SK-N-SH (cell line): ENCODE data around the gene AGAP1. TPM values are rescaled to one million over a fixed set of nuclear protein-coding genes. Genes with fewer than 3 reads are reported as not detected.

Experiments
- CTCF ChIA-PET: fragments of 300-600, 350-600 bp; formaldehyde crosslinking; extraction: SDS; loops from one replicate; lab custom pipeline; 2021; lab: Yijun Ruan, JAX
- POLR2A ChIA-PET: fragments of 350-600 bp; sonication (Branson Sonifier 250); formaldehyde crosslinking; extraction: SDS; loops from one replicate; lab custom pipeline; 2020; ENCODE audit warnings: antibody characterized with exemption, inconsistent platforms; lab: Yijun Ruan, JAX
- DNase-seq: peaks from one replicate; pipeline ENCODE4 v3.0.0; 2012
- H2AFZ ChIP-seq: fragments of 200-600 bp; sonication (generic); 2 replicates; pipeline ENCODE4 v1.8.1; 2016; ENCODE audit warnings: antibody characterized with exemption, mild to moderate bottlenecking, low read depth
- H3F3A ChIP-seq: fragments of 200-600 bp; sonication (generic); replicated peaks from 2 replicates; pipeline ENCODE3; 2016; ENCODE audit warnings: antibody characterized with exemption, mild to moderate bottlenecking; ENCODE audit not compliant: insufficient read depth
- H3K27ac ChIP-seq, 2 experiments: fragments of 200-500 bp in 1 of 2; fragments of 200-600 bp in 1 of 2; sonication (Bioruptor generic) in 1 of 2; sonication (generic), shearing (Covaris generic) in 1 of 2; 2 replicates each; pipeline versions ENCODE4 v1.5.1 to v1.6.1; 2014 to 2016; ENCODE audit warnings: low read depth in 2 of 2, inconsistent platforms in 1 of 2, low read length in 1 of 2, mild to moderate bottlenecking in 1 of 2, mixed read lengths in 1 of 2
- H3K27me3 ChIP-seq: fragments of 200-600 bp; sonication (generic), shearing (Covaris generic); 2 replicates; pipeline ENCODE4 v1.6.1; 2016; ENCODE audit warnings: mixed run types; ENCODE audit not compliant: insufficient read depth
- H3K36me3 ChIP-seq, 2 experiments: fragments of 200-500 bp in 1 of 2; fragments of 200-600 bp in 1 of 2; sonication (Bioruptor generic) in 1 of 2; sonication (generic) in 1 of 2; replicated peaks in 1 of 2; 2 replicates each; pipeline versions ENCODE3 to v1.5.1; 2014 to 2016; ENCODE audit warnings: low read length in 1 of 2, mild to moderate bottlenecking in 1 of 2; ENCODE audit not compliant: insufficient read depth in 2 of 2, control insufficient read depth in 1 of 2
- H3K4me1 ChIP-seq, 2 experiments: fragments of 200-500 bp in 1 of 2; fragments of 200-600 bp in 1 of 2; sonication (Bioruptor generic) in 1 of 2; sonication (generic), shearing (Covaris generic) in 1 of 2; 2 replicates each; pipeline versions ENCODE4 v1.5.1 to v1.6.1; 2014 to 2016; ENCODE audit warnings: low read depth in 1 of 2, low read length in 1 of 2, mixed run types in 1 of 2; ENCODE audit not compliant: insufficient read depth in 2 of 2, control insufficient read depth in 1 of 2
- H3K4me2 ChIP-seq: fragments of 200-600 bp; sonication (generic), shearing (Covaris generic); 2 replicates; pipeline ENCODE4 v1.6.1; 2017; ENCODE audit warnings: mixed run types
- H3K4me3 ChIP-seq, 2 experiments: fragments of 200-500 bp in 1 of 2; fragments of 200-600 bp in 1 of 2; sonication (Bioruptor generic) in 1 of 2; sonication (generic), shearing (Covaris generic) in 1 of 2; 2 replicates each; pipeline versions ENCODE4 v1.5.1 to v1.8.1; 2014 to 2016; ENCODE audit warnings: low read depth in 2 of 2, inconsistent platforms in 1 of 2, low read length in 1 of 2, mild to moderate bottlenecking in 1 of 2, mixed read lengths in 1 of 2, moderate library complexity in 1 of 2
- H3K79me2 ChIP-seq: fragments of 200-600 bp; sonication (generic); 2 replicates; pipeline ENCODE4 v1.8.1; 2017; ENCODE audit warnings: mild to moderate bottlenecking; ENCODE audit not compliant: insufficient read depth
- H3K9ac ChIP-seq: fragments of 200-600 bp; sonication (generic); 2 replicates; pipeline ENCODE4 v1.6.1; 2017; ENCODE audit warnings: mixed run types
- H3K9me2 ChIP-seq: fragments of 200-600 bp; sonication (generic); 2 replicates; pipeline ENCODE4 v1.6.1; 2017; ENCODE audit warnings: mixed run types
- H3K9me3 ChIP-seq: fragments of 200-600 bp; sonication (generic); 2 replicates; pipeline ENCODE4 v1.6.1; 2017; ENCODE audit warnings: mixed run types, mild to moderate bottlenecking, moderate library complexity
- H4K20me1 ChIP-seq: fragments of 200-600 bp; sonication (generic); 2 replicates; pipeline ENCODE4 v1.6.1; 2017; ENCODE audit warnings: mild to moderate bottlenecking, mixed run types; ENCODE audit not compliant: insufficient read depth
- EP300 ChIP-seq, 2 experiments: IDR thresholded peaks; 2 replicates each; pipeline versions ENCODE4 v1.4.0 to v1.6.1; 2012; ENCODE audit warnings: borderline replicate concordance in 1 of 2, low read depth in 1 of 2, low read length in 1 of 2
- EZH2phosphoT487 ChIP-seq: fragments of 200-600 bp; sonication (generic); IDR thresholded peaks from 2 replicates; pipeline ENCODE4 v1.6.1; 2017; ENCODE audit warnings: low read depth, mixed run types, mild to moderate bottlenecking, antibody characterized with exemption, moderate library complexity, borderline replicate concordance
- FOSL2 ChIP-seq: IDR thresholded peaks from 2 replicates; pipeline ENCODE4 v1.4.0; 2012; ENCODE audit warnings: low read depth, mild to moderate bottlenecking, moderate library complexity, borderline replicate concordance
- FOXM1 ChIP-seq: IDR thresholded peaks from 2 replicates; pipeline ENCODE4 v1.4.0; 2012; ENCODE audit warnings: low read depth, mild to moderate bottlenecking
- GABPA ChIP-seq: IDR thresholded peaks from 2 replicates; pipeline ENCODE4 v1.4.0; 2012; ENCODE audit warnings: low read depth, mild to moderate bottlenecking
- JUND ChIP-seq: IDR thresholded peaks from 2 replicates; pipeline ENCODE4 v1.4.0; 2012
- MEF2A ChIP-seq: IDR thresholded peaks from 2 replicates; pipeline ENCODE4 v1.4.0; 2012; ENCODE audit warnings: low read depth, borderline replicate concordance
- NFIC ChIP-seq: IDR thresholded peaks from 2 replicates; pipeline ENCODE4 v1.4.0; 2012; ENCODE audit warnings: borderline replicate concordance
- RCOR1 ChIP-seq: fragments of 150-350 bp; IDR thresholded peaks from 2 replicates; pipeline ENCODE4 v1.6.1; 2017; ENCODE audit warnings: antibody characterized with exemption, low read length
- SIN3A ChIP-seq: IDR thresholded peaks from 2 replicates; pipeline ENCODE4 v1.6.1; 2012; ENCODE audit warnings: low read depth, mild to moderate bottlenecking, low read length, moderate library complexity, borderline replicate concordance
- TAF1 ChIP-seq: IDR thresholded peaks from 2 replicates; pipeline ENCODE4 v1.6.1; 2012; ENCODE audit warnings: low read depth, mild to moderate bottlenecking, low read length, moderate library complexity, borderline replicate concordance
- YY1 ChIP-seq: IDR thresholded peaks from 2 replicates; pipeline ENCODE4 v1.4.0; 2012; ENCODE audit warnings: low read depth, mild to moderate bottlenecking
- WGBS: methylation state at CpG from one replicate; pipeline ENCODE4 v1.1.6; 2017; ENCODE audit warnings: low lambda C conversion rate; 5-methylcytosine and 5-hydroxymethylcytosine counted together
- polyA plus RNA-seq, 3 experiments: library from polyadenylated mRNA; depleted of rRNA; stranded (reverse); fragments of >200 nt; gene quantifications; 2 replicates each; pipeline ENCODE4 v1.2.3, GENCODE V29; 2012
- TF ChIP-seq, protein P1 (sequence below): fragments of 150-350 bp; IDR thresholded peaks from 2 replicates; pipeline ENCODE4 v1.6.1; 2017; ENCODE audit warnings: antibody characterized with exemption, low read length, low read depth, borderline replicate concordance
- TF ChIP-seq, protein P2 (sequence below): IDR thresholded peaks from 2 replicates; pipeline ENCODE4 v1.6.1; 2012; ENCODE audit warnings: mild to moderate bottlenecking, low read depth, low read length, moderate library complexity
- TF ChIP-seq, protein P3 (sequence below): fragments of 200-600 bp; sonication (generic); IDR thresholded peaks from 2 replicates; pipeline ENCODE4 v1.6.1; 2017; ENCODE audit warnings: antibody characterized with exemption, mild to moderate bottlenecking, moderate library complexity
- TF ChIP-seq, protein P4 (sequence below): IDR thresholded peaks from 2 replicates; pipeline ENCODE4 v1.4.0; 2012; ENCODE audit warnings: low read depth, borderline replicate concordance
- TF ChIP-seq, protein P5 (sequence below): IDR thresholded peaks from 2 replicates; pipeline ENCODE4 v1.4.0; 2012; ENCODE audit warnings: low read depth, borderline replicate concordance

The AGAP1 gene
- polyA plus RNA-seq, 1 of the 3 experiments (the other 2 are of a cell fraction): 8.8 TPM

DNA sequence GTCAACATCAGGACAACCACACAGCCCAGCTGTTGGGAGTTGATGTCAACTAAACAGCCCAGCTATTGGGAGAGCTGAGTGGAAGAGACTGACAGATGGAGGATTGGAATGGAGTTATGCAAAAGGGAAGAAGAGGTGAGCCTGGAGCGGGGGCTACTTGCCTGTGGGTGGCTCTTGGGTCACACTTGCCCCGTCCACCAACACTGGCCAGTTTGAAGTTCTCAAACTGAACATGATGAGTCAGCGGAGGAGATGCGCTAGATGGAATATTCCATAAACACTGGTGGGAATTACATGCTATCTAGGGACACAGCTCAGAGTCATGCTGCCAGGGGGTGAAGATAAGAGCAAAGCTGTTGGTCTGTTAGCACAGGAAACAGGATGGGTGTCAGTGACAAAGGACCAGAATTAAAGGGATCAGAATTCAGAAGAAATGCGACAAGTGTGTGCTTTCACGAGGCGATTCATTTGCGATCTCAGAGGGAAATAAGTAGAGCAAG, 33.2 kb upstream of the AGAP1 start:
- H2AFZ ChIP-seq: no peak overlapping the region
- H3K9ac ChIP-seq: no peak overlapping the region
- no peaks in the 10 kb centered on the region for H3K79me2 ChIP-seq
- TF ChIP-seq NFIC (no peak), GABPA (no peak), MEF2A (no peak), JUND (no peak), FOSL2 (no peak), EP300 (IDR thresholded peaks at IDR 0.05; ENCODE audit: borderline replicate concordance in 1 of 2, low read depth in 1 of 2, low read length in 1 of 2) (no peak), EZH2phosphoT487 (no peak), YY1 (no peak), TAF1 (no peak), SIN3A (no peak), RCOR1 (no peak), FOXM1 (no peak)
- TF ChIP-seq, protein P1, sequence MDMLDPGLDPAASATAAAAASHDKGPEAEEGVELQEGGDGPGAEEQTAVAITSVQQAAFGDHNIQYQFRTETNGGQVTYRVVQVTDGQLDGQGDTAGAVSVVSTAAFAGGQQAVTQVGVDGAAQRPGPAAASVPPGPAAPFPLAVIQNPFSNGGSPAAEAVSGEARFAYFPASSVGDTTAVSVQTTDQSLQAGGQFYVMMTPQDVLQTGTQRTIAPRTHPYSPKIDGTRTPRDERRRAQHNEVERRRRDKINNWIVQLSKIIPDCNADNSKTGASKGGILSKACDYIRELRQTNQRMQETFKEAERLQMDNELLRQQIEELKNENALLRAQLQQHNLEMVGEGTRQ: no peak
- TF ChIP-seq, protein P2, sequence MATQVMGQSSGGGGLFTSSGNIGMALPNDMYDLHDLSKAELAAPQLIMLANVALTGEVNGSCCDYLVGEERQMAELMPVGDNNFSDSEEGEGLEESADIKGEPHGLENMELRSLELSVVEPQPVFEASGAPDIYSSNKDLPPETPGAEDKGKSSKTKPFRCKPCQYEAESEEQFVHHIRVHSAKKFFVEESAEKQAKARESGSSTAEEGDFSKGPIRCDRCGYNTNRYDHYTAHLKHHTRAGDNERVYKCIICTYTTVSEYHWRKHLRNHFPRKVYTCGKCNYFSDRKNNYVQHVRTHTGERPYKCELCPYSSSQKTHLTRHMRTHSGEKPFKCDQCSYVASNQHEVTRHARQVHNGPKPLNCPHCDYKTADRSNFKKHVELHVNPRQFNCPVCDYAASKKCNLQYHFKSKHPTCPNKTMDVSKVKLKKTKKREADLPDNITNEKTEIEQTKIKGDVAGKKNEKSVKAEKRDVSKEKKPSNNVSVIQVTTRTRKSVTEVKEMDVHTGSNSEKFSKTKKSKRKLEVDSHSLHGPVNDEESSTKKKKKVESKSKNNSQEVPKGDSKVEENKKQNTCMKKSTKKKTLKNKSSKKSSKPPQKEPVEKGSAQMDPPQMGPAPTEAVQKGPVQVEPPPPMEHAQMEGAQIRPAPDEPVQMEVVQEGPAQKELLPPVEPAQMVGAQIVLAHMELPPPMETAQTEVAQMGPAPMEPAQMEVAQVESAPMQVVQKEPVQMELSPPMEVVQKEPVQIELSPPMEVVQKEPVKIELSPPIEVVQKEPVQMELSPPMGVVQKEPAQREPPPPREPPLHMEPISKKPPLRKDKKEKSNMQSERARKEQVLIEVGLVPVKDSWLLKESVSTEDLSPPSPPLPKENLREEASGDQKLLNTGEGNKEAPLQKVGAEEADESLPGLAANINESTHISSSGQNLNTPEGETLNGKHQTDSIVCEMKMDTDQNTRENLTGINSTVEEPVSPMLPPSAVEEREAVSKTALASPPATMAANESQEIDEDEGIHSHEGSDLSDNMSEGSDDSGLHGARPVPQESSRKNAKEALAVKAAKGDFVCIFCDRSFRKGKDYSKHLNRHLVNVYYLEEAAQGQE: no peak
- TF ChIP-seq, protein P3, sequence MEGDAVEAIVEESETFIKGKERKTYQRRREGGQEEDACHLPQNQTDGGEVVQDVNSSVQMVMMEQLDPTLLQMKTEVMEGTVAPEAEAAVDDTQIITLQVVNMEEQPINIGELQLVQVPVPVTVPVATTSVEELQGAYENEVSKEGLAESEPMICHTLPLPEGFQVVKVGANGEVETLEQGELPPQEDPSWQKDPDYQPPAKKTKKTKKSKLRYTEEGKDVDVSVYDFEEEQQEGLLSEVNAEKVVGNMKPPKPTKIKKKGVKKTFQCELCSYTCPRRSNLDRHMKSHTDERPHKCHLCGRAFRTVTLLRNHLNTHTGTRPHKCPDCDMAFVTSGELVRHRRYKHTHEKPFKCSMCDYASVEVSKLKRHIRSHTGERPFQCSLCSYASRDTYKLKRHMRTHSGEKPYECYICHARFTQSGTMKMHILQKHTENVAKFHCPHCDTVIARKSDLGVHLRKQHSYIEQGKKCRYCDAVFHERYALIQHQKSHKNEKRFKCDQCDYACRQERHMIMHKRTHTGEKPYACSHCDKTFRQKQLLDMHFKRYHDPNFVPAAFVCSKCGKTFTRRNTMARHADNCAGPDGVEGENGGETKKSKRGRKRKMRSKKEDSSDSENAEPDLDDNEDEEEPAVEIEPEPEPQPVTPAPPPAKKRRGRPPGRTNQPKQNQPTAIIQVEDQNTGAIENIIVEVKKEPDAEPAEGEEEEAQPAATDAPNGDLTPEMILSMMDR: no peak
- TF ChIP-seq, protein P4, sequence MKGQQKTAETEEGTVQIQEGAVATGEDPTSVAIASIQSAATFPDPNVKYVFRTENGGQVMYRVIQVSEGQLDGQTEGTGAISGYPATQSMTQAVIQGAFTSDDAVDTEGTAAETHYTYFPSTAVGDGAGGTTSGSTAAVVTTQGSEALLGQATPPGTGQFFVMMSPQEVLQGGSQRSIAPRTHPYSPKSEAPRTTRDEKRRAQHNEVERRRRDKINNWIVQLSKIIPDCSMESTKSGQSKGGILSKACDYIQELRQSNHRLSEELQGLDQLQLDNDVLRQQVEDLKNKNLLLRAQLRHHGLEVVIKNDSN: no peak
- TF ChIP-seq, protein P5, sequence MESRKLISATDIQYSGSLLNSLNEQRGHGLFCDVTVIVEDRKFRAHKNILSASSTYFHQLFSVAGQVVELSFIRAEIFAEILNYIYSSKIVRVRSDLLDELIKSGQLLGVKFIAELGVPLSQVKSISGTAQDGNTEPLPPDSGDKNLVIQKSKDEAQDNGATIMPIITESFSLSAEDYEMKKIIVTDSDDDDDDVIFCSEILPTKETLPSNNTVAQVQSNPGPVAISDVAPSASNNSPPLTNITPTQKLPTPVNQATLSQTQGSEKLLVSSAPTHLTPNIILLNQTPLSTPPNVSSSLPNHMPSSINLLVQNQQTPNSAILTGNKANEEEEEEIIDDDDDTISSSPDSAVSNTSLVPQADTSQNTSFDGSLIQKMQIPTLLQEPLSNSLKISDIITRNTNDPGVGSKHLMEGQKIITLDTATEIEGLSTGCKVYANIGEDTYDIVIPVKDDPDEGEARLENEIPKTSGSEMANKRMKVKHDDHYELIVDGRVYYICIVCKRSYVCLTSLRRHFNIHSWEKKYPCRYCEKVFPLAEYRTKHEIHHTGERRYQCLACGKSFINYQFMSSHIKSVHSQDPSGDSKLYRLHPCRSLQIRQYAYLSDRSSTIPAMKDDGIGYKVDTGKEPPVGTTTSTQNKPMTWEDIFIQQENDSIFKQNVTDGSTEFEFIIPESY: no peak
- peaks cover 0 to 7% of the 10 kb centered on the region in 2 experiments; a peak in 1 of 4 replicates for H3K4me1 ChIP-seq
- no peaks in the 10 kb centered on the region for H3K9me3 ChIP-seq
- POLR2A ChIA-PET: no interaction called here
- no peak overlapping the region for H3K4me2 ChIP-seq
- DNase-seq: no peak
- no peaks in the 10 kb centered on the region for H3K9me2 ChIP-seq
- no peaks in the 10 kb centered on the region for H3F3A ChIP-seq
- no peak overlapping the region for H3K27ac ChIP-seq
- WGBS: 75% methylated on average over 8 of the region's 8 CpGs
- no peaks in the 10 kb centered on the region for H4K20me1 ChIP-seq
- CTCF ChIA-PET: interaction anchor here (0.6 to 0.7 kb wide), 2 partner anchors 132 to 717 kb away, joined by 3 read pairs; no protein-coding TSS in a partner anchor
- peaks cover 7% of the 10 kb centered on the region; the same call in 1 of the 2 replicates for H3K27me3 ChIP-seq
- H3K36me3 ChIP-seq: no peaks in the 10 kb centered on the region
- no peak overlapping the region for H3K4me3 ChIP-seq
